IMR-90 (cell line): Measurements from ENCODE around the gene MYO1A. TPM values are rescaled to one million over a fixed set of nuclear protein-coding genes. Genes with fewer than 3 reads are reported as not detected.
A peak's percentile ranks its signal among the peaks of the same experiment; 100 is the strongest.

Source experiments
- ATAC-seq: fragments of 200-7000 bp; cut with Tn5 transposase; 2 replicates; pipeline ENCODE4 v1.9.1; 2020; ENCODE audit warnings: low read depth, mild to moderate bottlenecking, moderate library complexity
- BruUV-seq: library from RNA; stranded (reverse); fragments of 400-500 nt; replicated peaks from 2 replicates; lab custom pipeline; 2021; lab: Mats Ljungman, UMichigan
- CTCF ChIA-PET: fragments of 300-600 bp; formaldehyde crosslinking; extraction: SDS; loops from one replicate; lab custom pipeline; 2021; ENCODE audit warnings: antibody characterized with exemption; lab: Yijun Ruan, JAX
- POLR2A ChIA-PET: fragments of 300-600 bp; sonication (Branson Sonifier 250); formaldehyde crosslinking; loops from one replicate; lab custom pipeline; 2022; ENCODE audit warnings: antibody characterized with exemption; ENCODE audit not compliant: unreplicated experiment; lab: Charles Lee
- DNase-seq: peaks from one replicate; pipeline ENCODE4 v3.0.0; 2013
- H2AFZ ChIP-seq: replicated peaks from 2 replicates; pipeline ENCODE3; 2013; ENCODE audit warnings: low read length, mild to moderate bottlenecking; ENCODE audit not compliant: poor library complexity
- H2AK5ac ChIP-seq: 2 replicates; pipeline ENCODE4 v1.6.1; 2013; ENCODE audit warnings: low read depth, low read length, inconsistent platforms
- H2AK9ac ChIP-seq: replicated peaks from 2 replicates; pipeline ENCODE3; 2013; ENCODE audit warnings: mild to moderate bottlenecking, low read depth, low read length, moderate library complexity; ENCODE audit not compliant: poor library complexity
- H2BK120ac ChIP-seq: 2 replicates; pipeline ENCODE4 v1.6.1; 2013; ENCODE audit warnings: low read depth, low read length, inconsistent platforms
- H2BK15ac ChIP-seq: 3 replicates; pipeline ENCODE4 v1.6.1; 2013; ENCODE audit warnings: low read depth, low read length, inconsistent platforms
- H2BK20ac ChIP-seq: 2 replicates; pipeline ENCODE4 v1.6.1; 2013; ENCODE audit warnings: low read depth, mild to moderate bottlenecking, inconsistent platforms, low read length, moderate library complexity
- H2BK5ac ChIP-seq: 2 replicates; pipeline ENCODE4 v1.6.1; 2013; ENCODE audit warnings: mild to moderate bottlenecking, low read depth, low read length, inconsistent platforms; ENCODE audit not compliant: poor library complexity, severe bottlenecking
- H3K14ac ChIP-seq: replicated peaks from 2 replicates; pipeline ENCODE4 v1.6.1; 2013; ENCODE audit warnings: low read depth, low read length, inconsistent platforms
- H3K18ac ChIP-seq: 2 replicates; pipeline ENCODE4 v1.6.1; 2013; ENCODE audit warnings: low read depth, low read length, control low read depth
- H3K23ac ChIP-seq: 2 replicates; pipeline ENCODE4 v1.6.1; 2013; ENCODE audit warnings: low read depth, low read length, inconsistent platforms
- H3K27ac ChIP-seq: 2 replicates; pipeline ENCODE4 v1.5.1; 2013; ENCODE audit warnings: mild to moderate bottlenecking, control low read depth, low read length; ENCODE audit not compliant: insufficient read depth
- H3K27me3 ChIP-seq: 2 replicates; pipeline ENCODE4 v1.6.1; 2013; ENCODE audit warnings: low read length; ENCODE audit not compliant: control insufficient read depth, insufficient read depth
- H3K36me3 ChIP-seq: 2 replicates; pipeline ENCODE4 v1.6.1; 2013; ENCODE audit warnings: low read length, mixed read lengths; ENCODE audit not compliant: control insufficient read depth, insufficient read depth
- H3K4ac ChIP-seq: 2 replicates; pipeline ENCODE4 v1.6.1; 2013; ENCODE audit warnings: low read depth, low read length, inconsistent platforms
- H3K4me1 ChIP-seq: 2 replicates; pipeline ENCODE4 v1.6.1; 2013; ENCODE audit warnings: low read length, mixed read lengths; ENCODE audit not compliant: control insufficient read depth, insufficient read depth
- H3K4me2 ChIP-seq: 2 replicates; pipeline ENCODE4 v1.6.1; 2013; ENCODE audit warnings: low read depth, mild to moderate bottlenecking, control low read depth, low read length, moderate library complexity
- H3K4me3 ChIP-seq: 2 replicates; pipeline ENCODE4 v1.5.1; 2013; ENCODE audit warnings: low read depth, mild to moderate bottlenecking, control low read depth, low read length, moderate library complexity; ENCODE audit not compliant: insufficient read depth
- H3K56ac ChIP-seq: 2 replicates; pipeline ENCODE4 v1.6.1; 2013; ENCODE audit warnings: low read length, inconsistent platforms; ENCODE audit not compliant: insufficient read depth; ENCODE audit errors: extremely low read depth
- H3K79me1 ChIP-seq, 2 experiments: 2 replicates each; pipeline ENCODE4 v1.6.1; 2013; ENCODE audit warnings: low read length in 2 of 2, inconsistent platforms in 1 of 2, low read depth in 1 of 2
- H3K9ac ChIP-seq: 2 replicates; pipeline ENCODE4 v1.6.1; 2013; ENCODE audit warnings: low read depth, low read length, control low read depth
- H3K9me1 ChIP-seq: 2 replicates; pipeline ENCODE4 v1.6.1; 2013; ENCODE audit warnings: low read length, inconsistent platforms; ENCODE audit not compliant: insufficient read depth
- H3K9me3 ChIP-seq: 2 replicates; pipeline ENCODE4 v1.6.1; 2013; ENCODE audit warnings: low read length; ENCODE audit not compliant: control insufficient read depth, insufficient read depth
- H4K20me1 ChIP-seq: 2 replicates; pipeline ENCODE4 v1.6.1; 2013; ENCODE audit warnings: low read length, inconsistent platforms; ENCODE audit not compliant: insufficient read depth
- H4K5ac ChIP-seq: 2 replicates; pipeline ENCODE4 v1.6.1; 2013; ENCODE audit warnings: mild to moderate bottlenecking, low read depth, low read length, control low read depth
- H4K8ac ChIP-seq, 2 experiments: 2 replicates each; pipeline ENCODE4 v1.6.1; 2013; ENCODE audit warnings: low read depth in 2 of 2, low read length in 2 of 2, control low read depth in 1 of 2, inconsistent platforms in 1 of 2
- H4K91ac ChIP-seq: 2 replicates; pipeline ENCODE4 v1.6.1; 2013; ENCODE audit warnings: low read depth, low read length, inconsistent platforms; ENCODE audit not compliant: insufficient read depth
- FOS ChIP-seq: fragments of 150-350 bp; IDR thresholded peaks from 2 replicates; pipeline ENCODE4 v1.6.1; 2016; ENCODE audit warnings: low read depth, low read length
- MAFK ChIP-seq: IDR thresholded peaks from 2 replicates; pipeline ENCODE4 v1.6.1; 2012; ENCODE audit warnings: low read depth, low read length, improper control_type of control experiment
- RAD21 ChIP-seq: IDR thresholded peaks from 2 replicates; pipeline ENCODE4 v1.6.1; 2012; ENCODE audit warnings: low read length, improper control_type of control experiment
- SMC3 ChIP-seq: fragments of 150-350 bp; IDR thresholded peaks from 2 replicates; pipeline ENCODE4 v1.6.1; 2016; ENCODE audit warnings: low read depth, mild to moderate bottlenecking, antibody characterized with exemption, low read length, moderate library complexity
- dilution Hi-C: fragments of 300-500 bp; cut with HindIII; formaldehyde crosslinking; loops from one replicate; pipeline ENCODE4 v1.14.3; 2018; ENCODE audit warnings: low sequenced_read_pairs; ENCODE audit not compliant: unreplicated experiment
- in situ Hi-C: fragments of 300-500 bp; cut with MboI; formaldehyde crosslinking; loops from 3 replicates; pipeline ENCODE4 v1.14.3; 2019; ENCODE audit warnings: low sequenced_read_pairs, inconsistent platforms, mixed read lengths
- intact Hi-C: fragments of 100-400 bp; cut with micrococcal nuclease; formaldehyde crosslinking; loops from 2 replicates; pipeline ENCODE4 v1.10.0; 2022
- polyA plus RNA-seq, 3 experiments: library from polyadenylated mRNA; depleted of rRNA; stranded (reverse); fragments of >200 nt; gene quantifications; 2 replicates each; pipeline ENCODE4 v1.2.3, GENCODE V29; 2012; ENCODE audit warnings: low replicate concordance in 1 of 3
- total RNA-seq: library from RNA; depleted of rRNA; stranded (reverse); fragments of >200 nt; gene quantifications from 2 replicates; pipeline ENCODE4 v1.2.3, GENCODE V29; 2012
- TF ChIP-seq, protein P1 (sequence below): fragments of 150-350 bp; IDR thresholded peaks from 2 replicates; pipeline ENCODE4 v1.6.1; 2016; ENCODE audit warnings: low read depth, mild to moderate bottlenecking, low read length, moderate library complexity, borderline replicate concordance
- TF ChIP-seq, protein P2 (sequence below): conservative IDR thresholded peaks from 2 replicates; pipeline ENCODE4 v1.5.1; 2012; ENCODE audit warnings: mild to moderate bottlenecking, low read depth, low read length, improper control_type of control experiment

The MYO1A gene
- total and polyA plus RNA-seq, 2 of the 4 experiments (the other 2 are of a cell fraction): under 0.01 TPM; not detected in 1

DNA sequence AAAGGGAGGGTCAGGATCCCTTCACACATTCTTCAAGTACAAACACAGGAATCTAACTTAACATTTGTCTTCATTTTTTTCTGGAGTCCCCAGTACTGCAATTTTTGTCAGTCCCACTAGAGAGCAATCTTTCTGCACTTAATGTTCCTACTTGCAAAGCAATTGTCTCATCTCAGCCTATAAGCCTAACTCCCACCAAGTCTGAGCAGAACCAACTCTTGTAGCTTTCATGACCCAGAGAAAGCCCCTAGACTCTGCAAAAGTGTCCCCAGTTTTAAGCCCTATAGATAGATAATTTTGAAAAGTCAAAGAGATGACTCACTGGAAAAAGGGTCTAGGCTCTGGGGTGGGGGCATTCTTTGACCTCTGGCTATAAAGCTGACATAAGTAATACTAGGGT is 41.8 kb downstream of the MYO1A start:
- Histone ChIP-seq H3K56ac (no peak overlapping the region), H3K9ac (no peak overlapping the region), H2AK9ac (no peak overlapping the region), H3K23ac (no peak overlapping the region), H3K4me1 (peaks cover 6% of the 10 kb centered on the region), H2BK120ac (peak overlapping the region; percentile 18; the same call in 1 of the 2 replicates), H3K27ac (peak overlapping the region; percentile 7; the same call in 1 of the 2 replicates), H2BK15ac (no peak overlapping the region), H2AK5ac (no peak overlapping the region), H3K27me3 (peaks cover 9% of the 10 kb centered on the region), H4K20me1 (0 out of 2 replicates have a peak, but pooled peaks cover 7% of the 10 kb centered on the region), H3K18ac (no peak overlapping the region), H2AFZ (no peak overlapping the region), H3K4ac (no peak overlapping the region), H3K9me1 (peaks cover 5% of the 10 kb centered on the region; the same call in 1 of the 2 replicates), H4K5ac (no peak overlapping the region), H3K79me1 (peaks cover 21 to 35% of the 10 kb centered on the region in 2 experiments), H3K14ac (no peak overlapping the region), H3K36me3 (peaks cover 15% of the 10 kb centered on the region), H3K9me3 (no peaks in the 10 kb centered on the region), H3K4me2 (no peak overlapping the region), H4K91ac (no peak overlapping the region), H2BK5ac (no peak overlapping the region), H2BK20ac (peak overlapping the region; percentile 3; the same call in 1 of the 2 replicates), H3K4me3 (no peak overlapping the region), H4K8ac (peak overlapping the region in 1 of 2 experiments; percentile 59; a peak in 1 of 4 replicates)
- intact Hi-C loops: loop anchor here (1.0 to 10.0 kb wide), 3 partner anchors 53 to 363 kb away; partner anchors contain the start of gene ATP5F1B
- dilution Hi-C loops: no loop called here
- CTCF ChIA-PET: interaction anchor here (0.8 to 1.6 kb wide), 11 partner anchors 10 to 104 kb away, joined by 3 to 12 read pairs (median 4); partner anchors contain the start of gene STAT6
- TF ChIP-seq, protein P1, sequence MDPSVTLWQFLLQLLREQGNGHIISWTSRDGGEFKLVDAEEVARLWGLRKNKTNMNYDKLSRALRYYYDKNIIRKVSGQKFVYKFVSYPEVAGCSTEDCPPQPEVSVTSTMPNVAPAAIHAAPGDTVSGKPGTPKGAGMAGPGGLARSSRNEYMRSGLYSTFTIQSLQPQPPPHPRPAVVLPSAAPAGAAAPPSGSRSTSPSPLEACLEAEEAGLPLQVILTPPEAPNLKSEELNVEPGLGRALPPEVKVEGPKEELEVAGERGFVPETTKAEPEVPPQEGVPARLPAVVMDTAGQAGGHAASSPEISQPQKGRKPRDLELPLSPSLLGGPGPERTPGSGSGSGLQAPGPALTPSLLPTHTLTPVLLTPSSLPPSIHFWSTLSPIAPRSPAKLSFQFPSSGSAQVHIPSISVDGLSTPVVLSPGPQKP: no peak
- TF ChIP-seq RAD21: peak; percentile 83
- peak; percentile 64 for TF ChIP-seq SMC3
- TF ChIP-seq FOS: no peak
- TF ChIP-seq, protein P2, sequence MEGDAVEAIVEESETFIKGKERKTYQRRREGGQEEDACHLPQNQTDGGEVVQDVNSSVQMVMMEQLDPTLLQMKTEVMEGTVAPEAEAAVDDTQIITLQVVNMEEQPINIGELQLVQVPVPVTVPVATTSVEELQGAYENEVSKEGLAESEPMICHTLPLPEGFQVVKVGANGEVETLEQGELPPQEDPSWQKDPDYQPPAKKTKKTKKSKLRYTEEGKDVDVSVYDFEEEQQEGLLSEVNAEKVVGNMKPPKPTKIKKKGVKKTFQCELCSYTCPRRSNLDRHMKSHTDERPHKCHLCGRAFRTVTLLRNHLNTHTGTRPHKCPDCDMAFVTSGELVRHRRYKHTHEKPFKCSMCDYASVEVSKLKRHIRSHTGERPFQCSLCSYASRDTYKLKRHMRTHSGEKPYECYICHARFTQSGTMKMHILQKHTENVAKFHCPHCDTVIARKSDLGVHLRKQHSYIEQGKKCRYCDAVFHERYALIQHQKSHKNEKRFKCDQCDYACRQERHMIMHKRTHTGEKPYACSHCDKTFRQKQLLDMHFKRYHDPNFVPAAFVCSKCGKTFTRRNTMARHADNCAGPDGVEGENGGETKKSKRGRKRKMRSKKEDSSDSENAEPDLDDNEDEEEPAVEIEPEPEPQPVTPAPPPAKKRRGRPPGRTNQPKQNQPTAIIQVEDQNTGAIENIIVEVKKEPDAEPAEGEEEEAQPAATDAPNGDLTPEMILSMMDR: peak; percentile 89
- no peak for TF ChIP-seq MAFK
- no TSS peak for BruUV-seq
- DNase-seq (peak; percentile 82), ATAC-seq (peak; percentile 59)
- POLR2A ChIA-PET: interaction anchor here (0.5 kb wide), 1 partner anchor 379 kb away, joined by 5 read pairs; no protein-coding TSS in a partner anchor
- in situ Hi-C loops: loop anchor here (5.0 to 10.0 kb wide), 2 partner anchors 104 to 373 kb away; partner anchors contain the start of genes BAZ2A and STAT6
